Stimulated activated CD4-positive, alpha-beta T cell treated with anti-CD3 and anti-CD28 coated beads, Interleukin-2, amount 100 ng/mL, for 48 hours (primary cell): ENCODE measurements around the gene NCKAP5.

Experiments
- DNase-seq, 2 donors: peaks; one replicate each; pipeline ENCODE4 v3.0.0-alpha.2; 2020

NCKAP5 gene

DNA sequence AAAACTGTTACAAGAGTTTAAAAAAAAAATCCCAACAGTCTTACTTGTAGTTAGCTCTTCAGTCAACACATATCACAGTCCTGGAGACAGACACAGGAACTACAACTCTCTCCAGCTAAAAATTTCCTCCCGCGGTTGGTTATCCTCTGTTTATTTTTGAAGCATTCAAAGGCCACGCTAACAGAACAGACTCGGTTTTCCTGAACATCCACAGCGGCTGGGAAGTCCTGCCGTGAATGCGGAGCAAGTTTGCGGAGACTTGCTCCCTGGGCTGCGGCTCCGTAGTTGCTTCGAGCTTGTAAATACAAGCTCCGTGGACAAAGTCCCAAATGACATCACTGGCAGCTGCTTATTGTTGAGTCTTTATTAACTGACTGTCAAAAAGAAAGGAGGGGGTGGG lies at the start of gene NCKAP5:
Gene NCKAP5 (minus strand): TSS at position 292 of the 400 bp plus-strand sequence. CDS start 50,937 bp downstream, outside the sequence.
- no peak for DNase-seq

DNA sequence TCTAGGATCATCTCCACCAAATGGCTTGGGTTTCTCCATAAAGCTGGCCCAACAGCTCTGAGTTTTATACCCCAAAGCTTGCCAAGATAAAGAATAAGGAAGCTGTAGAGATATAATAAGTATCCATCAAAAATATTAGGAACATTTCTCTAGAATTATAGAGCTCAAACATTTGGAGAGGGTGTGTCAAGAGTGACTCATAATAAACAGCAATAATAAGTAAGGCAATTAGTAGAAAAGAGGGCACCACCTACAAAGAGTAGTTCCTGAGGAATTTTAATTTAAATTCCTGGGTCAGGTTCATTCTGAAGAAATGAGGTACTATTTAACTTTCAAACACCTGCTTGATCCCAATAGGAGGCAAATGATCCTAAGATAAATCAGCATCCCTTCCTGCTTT lies 41.4 kb upstream of the NCKAP5 start:
- DNase-seq: no peak

DNA sequence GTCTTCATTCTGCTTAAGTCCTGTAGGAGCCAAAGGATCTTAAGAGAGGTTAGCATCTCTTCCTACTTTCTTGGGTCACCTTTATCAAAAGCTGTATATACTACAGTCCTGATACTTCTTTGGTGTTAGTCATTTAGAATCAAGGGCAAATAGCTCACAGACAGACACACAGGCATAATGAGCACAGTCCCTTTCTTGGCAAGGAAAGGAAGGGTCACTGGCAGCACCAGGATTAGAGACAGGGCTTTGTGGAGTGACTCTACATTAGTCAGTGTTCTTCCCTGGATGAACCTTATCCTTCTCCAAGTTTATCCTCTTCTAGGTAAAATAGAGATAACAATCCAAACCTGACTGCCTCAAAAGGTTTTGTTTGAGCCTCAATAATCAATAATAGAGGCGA lies 40.0 kb upstream of the NCKAP5 start:
- no peak for DNase-seq

DNA sequence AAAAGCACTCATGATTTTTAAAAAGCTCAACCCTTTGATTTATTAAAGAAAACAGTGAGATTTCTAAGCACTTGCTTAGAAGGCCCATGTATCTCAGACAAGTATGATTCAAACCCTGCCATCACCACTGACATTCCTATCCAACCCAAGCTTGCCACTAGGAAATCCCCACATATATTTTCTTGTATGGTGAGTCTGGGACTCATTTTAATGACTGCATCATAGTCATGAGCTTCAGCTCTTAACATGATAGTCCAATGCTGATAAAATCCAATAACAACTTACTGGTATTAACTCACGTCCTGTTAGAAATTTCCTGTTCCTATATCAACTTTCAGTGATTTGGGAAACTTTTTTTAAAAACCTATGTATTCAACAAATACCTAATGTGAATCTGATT lies 39.4 kb upstream of the NCKAP5 start:
- no peak for DNase-seq

DNA sequence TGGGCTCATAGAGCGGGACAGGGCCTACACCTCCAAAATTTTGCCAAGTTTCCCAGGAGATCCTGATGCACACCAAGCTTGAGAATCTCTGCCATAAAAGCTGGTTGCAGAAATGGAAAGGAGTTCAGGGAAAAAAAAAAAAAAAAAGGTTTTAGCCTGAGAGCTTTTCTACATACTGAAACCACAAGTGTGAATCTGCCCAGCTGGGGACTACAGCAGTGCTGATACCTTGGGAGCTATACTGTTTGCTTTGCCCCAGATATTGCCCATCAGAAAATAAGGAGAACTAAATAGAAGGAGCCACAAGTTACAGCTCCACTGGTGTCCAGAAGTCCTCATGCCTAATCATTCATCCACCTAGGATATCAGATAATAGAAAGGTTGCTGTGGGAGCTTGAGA lies 38.4 kb upstream of the NCKAP5 start:
- DNase-seq: no peak

DNA sequence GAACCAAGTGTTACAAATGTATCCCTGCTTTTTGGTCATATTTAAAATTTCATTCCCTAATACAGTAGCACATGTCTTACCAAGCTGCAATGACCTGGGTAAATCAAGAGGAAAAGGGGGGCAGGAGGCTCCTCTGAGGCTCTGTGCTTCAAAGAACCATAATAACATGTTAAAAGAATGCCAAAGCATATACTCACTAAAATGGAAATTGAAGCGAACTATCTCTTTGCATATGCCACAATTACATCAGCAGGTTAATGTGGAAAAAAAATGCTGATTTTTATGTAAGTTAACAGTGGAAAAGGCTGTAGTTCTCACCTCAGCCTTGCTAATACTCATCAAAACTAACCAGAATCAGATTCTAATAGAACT lies 37.5 kb upstream of the NCKAP5 start:
- no peak for DNase-seq

DNA sequence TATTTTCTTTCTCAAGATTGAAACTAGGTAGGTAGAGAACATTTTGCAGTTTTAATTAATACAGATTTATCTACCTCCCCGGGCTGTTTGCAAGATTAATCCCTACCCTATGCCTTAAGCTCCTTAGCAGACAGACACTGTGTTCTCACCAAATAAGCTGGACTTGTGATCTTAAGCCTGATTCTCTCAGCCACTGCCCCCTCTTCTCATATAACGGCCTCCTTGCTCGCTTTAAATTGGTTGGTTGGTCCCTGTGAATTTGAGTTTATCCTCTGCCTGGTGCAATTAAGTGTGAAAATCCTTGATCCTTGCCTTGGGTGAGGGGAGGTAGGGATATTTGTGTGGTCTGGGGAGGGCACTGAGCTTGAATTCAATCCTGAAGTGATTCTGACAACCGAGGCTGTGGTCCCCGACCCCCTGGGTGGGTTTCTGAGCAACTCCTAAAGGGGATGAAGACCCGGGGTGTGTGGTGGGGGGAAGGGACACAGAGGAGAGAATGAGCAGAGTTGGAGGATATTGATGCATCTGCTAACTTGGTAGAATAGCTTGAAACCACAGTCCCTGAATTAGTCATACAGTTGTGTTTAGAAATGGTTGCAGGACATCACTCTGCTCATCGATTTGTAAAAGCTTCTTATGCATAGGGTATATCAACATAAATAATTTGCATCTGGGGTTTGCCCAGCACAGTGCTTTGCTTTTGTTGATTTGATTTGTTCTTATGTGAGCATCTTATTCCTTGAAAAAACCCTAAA lies 36.9 kb upstream of the NCKAP5 start:
- no peak for DNase-seq

DNA sequence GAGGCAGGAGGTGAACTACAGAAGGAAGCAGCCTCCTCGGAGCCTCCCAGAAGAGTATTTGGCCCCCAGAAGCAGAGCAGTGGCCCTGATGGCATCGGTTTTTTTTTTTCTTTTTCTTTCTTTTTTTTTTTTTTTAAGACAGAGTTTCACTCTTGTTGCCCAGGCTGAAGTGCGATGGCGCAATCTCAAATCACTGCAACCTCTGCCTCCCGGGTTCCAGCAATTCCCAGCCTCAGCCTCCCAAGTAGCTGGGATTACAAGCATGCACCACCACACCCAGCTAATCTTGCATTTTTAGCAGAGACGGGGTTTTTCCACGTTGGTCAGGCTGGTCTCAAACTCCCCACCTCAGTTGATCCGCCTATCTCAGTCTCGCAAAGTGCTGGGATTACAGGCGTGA lies 34.8 kb upstream of the NCKAP5 start:
- no peak for DNase-seq

DNA sequence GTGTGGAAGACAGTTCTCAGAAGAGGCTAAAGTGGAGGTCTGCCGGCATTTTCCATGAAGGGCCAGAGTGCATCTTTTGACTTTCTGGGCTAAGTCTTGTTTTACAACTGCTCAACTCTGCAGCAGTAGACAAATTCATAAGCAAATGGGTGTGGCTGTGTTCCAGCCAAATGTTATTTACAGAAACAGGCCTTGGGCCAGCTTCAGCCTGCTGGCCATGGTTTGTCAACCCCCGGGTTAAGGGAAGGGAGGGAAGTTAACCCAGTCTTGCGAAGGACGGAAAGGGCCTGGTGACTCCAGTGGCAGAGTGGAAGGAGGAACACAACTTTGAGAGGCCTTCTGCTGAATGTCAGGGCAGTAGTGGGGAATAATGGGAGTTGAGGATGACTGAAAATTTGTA lies 34.3 kb upstream of the NCKAP5 start:
- DNase-seq: no peak

DNA sequence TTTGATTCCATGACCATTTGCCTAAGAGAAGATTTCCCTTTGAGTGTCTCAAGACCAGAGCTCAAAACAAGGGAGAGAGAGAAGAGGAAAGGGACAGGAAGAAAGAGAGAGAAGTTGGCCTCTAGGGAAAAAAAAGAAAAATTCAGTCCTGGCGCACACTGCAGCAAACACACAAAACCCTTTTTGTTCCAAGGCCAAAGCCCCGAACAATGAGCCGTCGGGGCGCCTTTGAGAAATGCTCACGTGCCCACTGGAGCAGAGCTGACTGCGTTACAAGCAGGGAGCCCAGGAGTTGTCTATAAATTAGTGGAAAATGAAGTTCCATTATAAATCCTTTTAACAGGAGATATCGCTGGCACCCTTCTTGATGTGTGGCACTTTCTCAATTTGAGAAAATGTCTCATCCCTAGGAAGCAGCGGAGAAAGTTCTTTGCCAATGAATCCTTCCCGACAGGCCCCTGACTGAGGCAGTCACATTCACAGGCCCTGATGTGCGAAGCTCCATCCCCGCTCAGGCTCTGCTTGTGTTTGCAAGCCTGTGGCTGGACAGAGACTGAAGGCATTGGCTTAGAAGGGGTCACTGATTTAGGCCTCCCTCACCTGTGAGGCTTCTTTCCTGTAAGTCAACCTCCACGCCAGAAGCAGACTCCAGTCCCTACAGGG lies 32.1 kb upstream of the NCKAP5 start:
- no peak for DNase-seq

DNA sequence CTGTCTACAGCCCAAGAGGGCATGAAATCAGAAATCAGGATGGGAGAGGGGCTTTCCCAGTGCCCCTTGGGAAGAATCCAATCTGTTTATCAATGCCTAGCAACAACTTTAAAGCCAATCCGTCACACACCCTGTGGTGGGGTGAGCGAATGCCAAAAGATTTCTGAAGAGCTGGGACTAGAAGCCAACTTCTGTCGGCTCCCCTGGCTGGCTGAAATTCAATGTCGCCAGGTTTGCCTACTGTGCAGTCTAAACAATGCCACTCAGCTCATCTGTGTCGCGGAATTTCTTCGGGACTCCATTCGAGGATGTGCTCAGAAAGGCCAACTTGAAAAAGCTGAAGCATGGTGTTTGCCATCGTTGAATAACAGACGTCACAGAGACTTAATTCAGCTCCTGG lies 31.5 kb upstream of the NCKAP5 start:
- DNase-seq: no peak

DNA sequence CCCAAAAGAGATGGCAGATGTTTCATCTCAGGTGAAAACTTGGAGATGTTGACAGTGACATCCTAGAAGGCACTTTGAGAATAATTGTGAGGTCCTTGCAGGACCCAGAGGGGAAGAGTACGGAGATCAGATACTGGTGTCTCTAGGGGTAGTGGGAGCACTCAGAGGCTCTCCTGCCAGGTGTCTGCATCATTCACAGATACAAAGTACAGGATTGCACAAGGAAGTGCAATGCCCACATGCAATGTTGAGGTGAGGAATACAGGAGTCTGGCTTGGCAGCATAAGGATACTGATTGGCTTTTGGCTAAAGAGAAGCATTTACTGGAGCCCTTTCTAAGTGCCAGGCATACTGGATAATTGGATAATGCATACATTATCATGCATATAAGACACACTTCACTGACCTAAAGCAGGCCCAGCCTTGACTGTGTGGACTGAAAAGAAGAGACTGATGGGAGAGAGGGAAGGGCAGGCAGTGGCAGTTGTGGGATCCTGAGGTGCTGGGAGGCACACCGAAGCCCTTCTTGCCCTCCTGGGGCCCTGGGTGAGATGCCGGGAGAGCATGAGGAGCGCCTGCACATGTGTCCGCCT lies 31.0 kb upstream of the NCKAP5 start:
- no peak for DNase-seq

DNA sequence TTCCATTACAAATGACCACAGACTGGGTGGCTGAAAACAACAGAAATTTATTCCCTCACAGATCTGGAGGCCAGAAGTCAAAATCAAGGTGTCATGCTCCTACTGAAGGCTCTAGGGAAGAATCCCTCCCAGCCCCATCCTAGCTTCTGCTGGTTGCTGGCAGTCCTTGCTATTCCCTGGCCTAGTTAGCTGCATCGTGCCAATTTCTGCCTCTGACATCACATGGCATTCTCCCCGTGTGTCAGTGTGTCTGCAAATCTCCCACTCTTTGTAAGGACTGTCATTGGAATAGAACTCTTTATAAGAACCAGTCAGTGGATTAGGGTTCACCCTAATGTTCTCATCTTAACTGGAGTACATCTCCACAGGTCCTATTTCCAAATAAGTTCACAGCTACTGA lies 30.5 kb upstream of the NCKAP5 start:
- DNase-seq: no peak

DNA sequence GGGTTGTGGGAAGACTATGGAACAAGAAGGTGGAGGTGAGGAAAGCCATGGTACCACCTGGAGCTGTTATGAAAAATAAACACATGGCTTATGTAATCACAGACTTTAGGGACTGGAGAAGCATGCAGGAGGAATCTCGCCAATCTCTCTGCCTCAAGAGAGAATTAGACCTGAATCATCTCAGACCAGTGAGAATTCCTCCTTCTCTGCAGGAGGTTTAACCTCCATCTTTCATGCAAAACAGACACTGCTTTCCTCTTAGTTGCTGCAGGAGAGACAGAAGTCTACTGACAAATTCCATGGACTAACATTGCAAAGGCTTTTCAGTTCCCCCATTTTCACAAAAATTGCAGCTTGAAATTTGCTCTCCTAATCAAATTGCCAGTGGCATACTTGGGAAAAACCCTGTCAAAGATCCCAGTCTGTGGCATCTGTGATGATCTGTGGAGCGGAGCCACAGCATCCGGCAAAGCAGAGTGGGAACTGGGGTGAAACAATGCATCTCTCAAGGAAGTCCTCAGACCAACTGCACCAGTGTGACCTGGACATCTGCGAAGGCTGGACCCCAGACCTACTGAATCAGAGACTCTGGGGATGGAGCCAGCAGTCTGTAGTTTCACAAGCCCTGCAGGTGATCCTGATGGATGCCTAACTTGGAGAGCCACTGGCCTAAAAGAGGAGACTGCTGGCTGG lies 28.6 kb upstream of the NCKAP5 start:
- DNase-seq: no peak

DNA sequence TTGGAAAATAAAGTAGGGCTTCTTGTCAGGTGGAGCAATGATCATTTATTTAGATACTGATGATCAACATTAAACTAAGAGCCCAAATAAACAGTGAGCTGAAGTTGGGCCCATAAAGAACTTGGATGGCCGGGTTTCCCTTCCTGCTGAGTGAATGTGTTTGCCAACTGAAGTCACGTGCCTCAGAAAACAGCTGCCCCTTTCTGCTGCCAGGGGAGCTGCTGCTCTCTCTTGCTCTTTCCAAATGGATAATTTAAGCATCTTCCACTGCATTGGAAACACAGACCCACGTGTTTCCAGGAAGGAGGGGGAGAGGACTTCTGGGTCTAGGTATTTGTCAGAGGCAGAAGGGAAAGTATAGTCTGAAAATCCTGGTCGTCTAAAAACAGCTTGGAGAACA lies 22.9 kb upstream of the NCKAP5 start:
- no peak for DNase-seq

DNA sequence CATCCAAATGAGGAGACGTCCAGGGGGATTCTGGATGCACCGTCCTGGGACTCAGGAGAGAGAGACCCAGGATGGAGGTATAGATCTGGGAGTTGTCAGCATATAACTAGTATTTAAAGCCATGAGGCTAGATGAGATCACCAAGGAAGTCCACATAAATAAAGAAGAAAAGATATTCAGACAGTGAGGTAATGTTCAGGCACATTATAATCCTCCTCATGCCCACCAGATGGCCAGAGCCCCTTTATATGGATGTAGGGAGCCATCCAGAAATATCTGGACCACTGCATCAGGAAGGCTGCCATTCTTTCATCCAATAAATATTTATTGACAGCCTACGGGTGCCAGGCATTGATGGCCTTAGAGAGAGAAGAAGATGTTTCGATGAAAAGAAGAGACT lies 21.2 kb upstream of the NCKAP5 start:
- DNase-seq: no peak

DNA sequence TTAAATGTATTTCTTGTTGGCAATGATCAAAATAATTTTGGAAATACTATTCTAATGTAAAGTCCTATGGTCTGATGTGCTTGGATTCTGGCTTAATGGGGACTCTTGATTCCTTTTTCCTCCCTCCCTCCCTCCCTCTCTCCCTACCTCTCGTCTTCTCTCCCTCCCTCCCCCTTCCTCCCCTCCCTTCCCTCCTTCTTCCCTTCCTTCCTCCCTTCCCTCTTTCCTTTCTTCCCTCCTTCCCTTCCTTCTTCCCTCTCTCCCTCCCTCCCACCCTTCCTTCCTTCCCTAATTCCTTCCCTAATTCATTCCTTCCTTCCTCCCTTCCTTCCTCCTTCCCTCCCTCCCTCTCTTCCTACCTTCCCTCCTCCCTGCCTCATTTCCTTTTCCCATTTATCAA lies 19.9 kb upstream of the NCKAP5 start:
- no peak for DNase-seq

DNA sequence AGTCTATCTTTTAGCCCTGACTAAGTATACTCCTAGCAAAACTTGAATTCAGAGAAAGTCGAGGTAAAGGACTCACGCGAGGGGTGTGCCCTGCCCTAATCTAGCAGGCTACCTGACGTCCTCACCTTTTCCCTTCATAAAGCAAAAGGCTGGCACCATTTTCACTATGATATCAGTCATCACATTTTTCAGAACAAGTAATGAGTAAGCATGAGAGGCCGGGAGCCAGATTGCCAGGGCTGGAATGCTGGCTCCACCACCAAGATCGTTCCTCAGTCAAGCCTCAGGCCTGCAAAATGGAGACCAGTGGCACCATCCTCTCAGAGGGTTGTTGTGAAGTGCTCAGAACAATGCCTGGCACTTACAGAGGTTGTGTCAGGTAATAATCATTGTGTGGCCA lies 18.7 kb upstream of the NCKAP5 start:
- no peak for DNase-seq

DNA sequence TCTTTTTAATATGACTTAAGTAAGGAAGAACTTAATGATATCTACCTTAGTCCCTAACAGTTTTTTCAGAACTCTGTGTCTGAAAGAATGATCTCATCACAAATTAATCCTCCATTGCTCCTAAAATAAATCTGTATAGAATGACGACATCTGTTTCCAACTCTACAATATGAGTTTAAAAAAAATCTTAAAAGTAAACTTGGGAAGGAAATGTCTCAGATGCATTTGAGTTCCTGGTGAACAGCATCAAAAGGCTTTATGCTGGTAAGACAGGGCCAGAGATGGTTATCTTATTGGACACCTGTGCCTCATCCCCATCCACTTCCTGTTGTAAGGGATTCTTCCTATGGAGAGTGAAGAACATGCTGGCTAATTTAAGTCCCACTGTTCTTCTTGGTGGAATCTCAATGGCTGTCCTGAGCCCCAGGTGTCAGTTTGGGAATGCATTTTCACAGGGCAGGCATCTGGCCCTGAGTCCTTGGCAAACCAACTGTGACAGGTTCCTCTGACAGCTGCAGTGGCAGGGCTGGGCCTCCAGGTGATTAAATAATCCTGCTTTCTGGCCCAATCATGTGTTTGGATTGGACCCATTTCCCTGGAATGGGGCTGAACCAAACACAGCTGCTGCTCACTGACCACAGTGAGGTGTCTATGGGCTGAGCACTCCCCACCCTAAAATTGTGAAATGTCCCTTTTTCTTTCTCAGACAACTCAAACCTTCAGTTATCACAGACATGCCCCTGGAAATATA lies 12.9 kb upstream of the NCKAP5 start:
- DNase-seq: no peak

DNA sequence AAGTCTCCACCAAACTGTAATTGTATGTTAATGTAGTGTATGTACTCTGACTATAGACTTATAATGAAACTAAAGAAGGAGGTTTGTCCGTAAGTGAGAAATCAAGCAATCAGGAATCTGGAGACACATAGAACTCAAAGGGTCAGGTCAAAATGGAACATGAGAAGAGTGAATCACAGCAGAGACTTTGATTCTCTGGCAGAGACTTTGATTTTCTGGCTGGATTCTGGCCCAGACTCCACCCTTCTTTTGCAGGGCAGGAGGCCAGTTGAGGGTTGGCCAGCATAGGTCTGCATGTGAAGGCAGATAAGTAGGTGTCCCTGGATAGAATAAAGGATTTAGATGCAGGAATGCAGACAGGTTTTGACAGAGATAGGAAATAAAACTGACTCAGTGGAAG lies 11.0 kb upstream of the NCKAP5 start:
- DNase-seq: no peak

DNA sequence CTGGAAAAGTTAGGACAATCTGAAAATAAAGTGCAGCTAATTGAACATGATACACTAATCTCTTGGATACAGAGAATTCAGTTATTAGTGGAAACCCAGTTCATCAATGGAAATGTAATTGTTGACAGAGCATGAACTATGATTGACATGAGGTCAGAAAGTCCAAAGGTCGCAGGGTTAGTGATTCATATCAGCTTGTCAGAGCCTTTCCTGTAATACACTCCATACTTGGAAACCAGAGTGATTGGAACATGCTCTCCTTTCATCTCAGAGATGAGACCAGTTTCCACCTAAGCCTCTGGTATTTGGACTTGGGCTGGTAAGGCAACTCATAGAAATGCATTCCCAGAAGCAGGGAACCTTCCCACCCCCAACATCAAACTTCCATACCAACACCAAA lies 8.5 kb upstream of the NCKAP5 start:
- no peak for DNase-seq

DNA sequence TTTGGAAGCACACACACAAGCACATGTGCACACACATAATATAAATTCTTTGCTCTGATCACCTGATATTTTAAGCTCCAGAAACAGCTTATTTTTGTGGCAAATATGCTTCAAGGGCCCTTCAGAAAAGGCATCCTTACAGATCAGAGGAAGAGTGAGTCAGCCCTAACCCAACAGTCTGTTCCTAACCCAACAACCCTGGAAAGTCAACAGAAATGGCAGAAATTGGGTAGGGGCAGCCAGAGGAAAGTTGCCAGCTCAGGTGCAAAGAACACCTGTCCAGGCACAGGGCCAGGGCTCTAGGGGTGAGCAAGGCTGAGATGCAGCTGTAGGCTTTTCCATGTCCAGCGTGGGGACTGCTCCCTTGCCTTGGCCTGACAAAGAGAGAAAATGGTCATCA lies 6.4 kb upstream of the NCKAP5 start:
- DNase-seq: no peak

DNA sequence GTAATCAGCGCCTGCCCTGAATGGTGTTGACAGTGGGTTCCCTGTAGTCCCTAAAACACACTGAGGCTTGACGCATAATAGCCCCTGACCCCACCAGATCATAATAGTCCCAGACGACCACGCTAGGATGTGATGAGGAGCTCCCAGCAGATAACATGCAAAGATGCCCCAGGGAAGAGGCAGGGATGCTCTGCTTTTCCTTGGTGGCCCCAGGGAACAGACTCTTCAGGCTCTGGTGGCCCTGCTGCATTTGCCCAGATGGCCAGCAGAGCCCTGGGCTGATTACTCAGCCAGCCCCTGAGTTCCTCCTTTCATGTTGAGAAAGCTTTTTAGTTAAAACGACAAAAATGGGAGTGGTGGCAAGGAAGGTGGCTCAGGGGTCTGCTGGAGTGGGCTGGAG lies 5.9 kb upstream of the NCKAP5 start:
- DNase-seq: no peak
